ENCODE data around the gene GPR75.

Gene GPR75

GRCh38 chr2:53820048-53820447, 39.7 kb downstream of the GPR75 start:
- POLR2A ChIA-PET: no interaction called here
- no peak for TF ChIP-seq CTCF (IDR thresholded peaks at IDR 0.05; ENCODE audit: control extremely low read depth, extremely low read depth, low read depth, missing control alignments)
- no peak for DNase-seq (ENCODE audit: extremely low spot score)
- CTCF ChIA-PET: interaction anchor here (0.9 to 1.3 kb wide), 4 partner anchors 19 to 885 kb away, joined by 3 read pairs; no protein-coding TSS in a partner anchor

- DNase-seq (ENCODE audit: extremely low spot score): no peak
- ChIA-PET CTCF (interaction anchor here (0.9 to 1.3 kb wide), 4 partner anchors 18 to 885 kb away, joined by 3 read pairs; no protein-coding TSS in a partner anchor), POLR2A (no interaction called here)
- no peak for TF ChIP-seq CTCF (IDR thresholded peaks at IDR 0.05; ENCODE audit: control extremely low read depth, extremely low read depth, low read depth, missing control alignments)
These were observed 40.1 kb downstream of the GPR75 start for GRCh38 chr2:53819634-53820033.

GRCh38 chr2:53818854-53819435, 40.8 kb downstream of the GPR75 start:
- POLR2A ChIA-PET: no interaction called here
- CTCF ChIA-PET: interaction anchor here (0.9 to 1.1 kb wide), 3 partner anchors 18 to 94 kb away, joined by 3 read pairs; no protein-coding TSS in a partner anchor
- no peak for TF ChIP-seq CTCF (IDR thresholded peaks at IDR 0.05; ENCODE audit: control extremely low read depth, extremely low read depth, low read depth, missing control alignments)
- DNase-seq (ENCODE audit: extremely low spot score): no peak

GRCh38 chr2:53813151-53813550, 46.6 kb downstream of the GPR75 start:
- TF ChIP-seq CTCF (IDR thresholded peaks at IDR 0.05; ENCODE audit: control extremely low read depth, extremely low read depth, low read depth, missing control alignments): no peak
- POLR2A ChIA-PET: no interaction called here
- CTCF ChIA-PET: interaction anchor here (1.1 to 1.4 kb wide), 4 partner anchors 10 to 19 kb away, joined by 3 read pairs; no protein-coding TSS in a partner anchor
- no peak for DNase-seq (ENCODE audit: extremely low spot score)

- TF ChIP-seq CTCF (IDR thresholded peaks at IDR 0.05; ENCODE audit: control extremely low read depth, extremely low read depth, low read depth, missing control alignments): no peak
- CTCF ChIA-PET: no interaction called here
- POLR2A ChIA-PET: no interaction called here
- no peak for DNase-seq (ENCODE audit: extremely low spot score)
These were observed 48.2 kb downstream of the GPR75 start for GRCh38 chr2:53811601-53812000.

Data from GM10248 (cell line).